AG20443 (cell line): ENCODE data around the gene GK2.

ENCODE experiments used
- DNase-seq: peaks from one replicate; pipeline ENCODE4 v3.0.0; 2012; ENCODE audit warnings: low spot score, mixed read lengths

Gene GK2

GRCh38 chr4:79385641-79386040, 22.4 kb downstream of the GK2 start:
- DNase-seq, result no peak

GRCh38 chr4:79381161-79381560, 26.9 kb downstream of the GK2 start:
- no peak for DNase-seq

- DNase-seq, result no peak
Measured at GRCh38 chr4:79370026-79370425, 38.0 kb downstream of the GK2 start.

- no peak for DNase-seq
Measured at GRCh38 chr4:79367096-79367495, 40.9 kb downstream of the GK2 start.

- no peak for DNase-seq
Measured at GRCh38 chr4:79366422-79366821, 41.6 kb downstream of the GK2 start.

- DNase-seq, result no peak
Measured at GRCh38 chr4:79364061-79364460, 44.0 kb downstream of the GK2 start.

GRCh38 chr4:79362626-79363025, 45.4 kb downstream of the GK2 start:
- no peak for DNase-seq

- DNase-seq, result no peak
Measured at GRCh38 chr4:79360006-79360405, 48.0 kb downstream of the GK2 start.

GRCh38 chr4:79358438-79358837, 49.6 kb downstream of the GK2 start:
- DNase-seq, result no peak

- DNase-seq, result no peak
Measured at GRCh38 chr4:79357365-79357764, 50.7 kb downstream of the GK2 start.
